HepG2 (cell line): ENCODE data around the gene CD207. TPM values are rescaled to one million over a fixed set of nuclear protein-coding genes. Genes with fewer than 3 reads are reported as not detected.
A peak's percentile ranks its signal among the peaks of the same experiment; 100 is the strongest.

Experiments used
- ASH2L ChIP-seq: fragments of 300-600, 200-600 bp; sonication (generic); IDR thresholded peaks from 2 replicates; pipeline ENCODE4 v1.7.0; 2017; ENCODE audit warnings: low read depth, mild to moderate bottlenecking, moderate library complexity, mixed read lengths, low read length; ENCODE audit not compliant: insufficient read length
- DMAP1 ChIP-seq: IDR thresholded peaks from 2 replicates; pipeline ENCODE4 v1.6.1; 2016
- FOXC1 ChIP-seq: sonication (generic); formaldehyde crosslinking; IDR thresholded peaks from 2 replicates; pipeline ENCODE4 v1.8.0; 2022; ENCODE audit warnings: mild to moderate bottlenecking, missing genetic modification reagents, borderline replicate concordance
- MED8 ChIP-seq: sonication (generic); formaldehyde crosslinking; IDR thresholded peaks from 2 replicates; pipeline ENCODE4 v1.8.1; 2023; ENCODE audit warnings: mild to moderate bottlenecking, missing genetic modification reagents; ENCODE audit not compliant: insufficient replicate concordance
- PATZ1 ChIP-seq: sonication (generic); formaldehyde crosslinking; IDR thresholded peaks from 2 replicates; pipeline ENCODE4 v1.4.0; 2020; ENCODE audit warnings: missing genetic modification reagents
- PCBP1 ChIP-seq: fragments of 200-400 bp; formaldehyde crosslinking; IDR thresholded peaks from 2 replicates; pipeline ENCODE4 v1.6.1; 2017; ENCODE audit warnings: mild to moderate bottlenecking, low read depth, low read length, borderline replicate concordance
- PLRG1 ChIP-seq: fragments of 450-650 bp; conservative IDR thresholded peaks from 2 replicates; pipeline ENCODE4 v1.6.1; 2016
- SMC3 ChIP-seq: IDR thresholded peaks from 2 replicates; pipeline ENCODE4 v1.6.1; 2011; ENCODE audit warnings: low read length, improper control_type of control experiment
- TCF12 ChIP-seq, 2 experiments: fragments of 450-650 bp in 1 of 2; sonication (generic) in 1 of 2; formaldehyde crosslinking in 1 of 2; IDR thresholded peaks; 2 replicates each; pipeline versions ENCODE4 v1.6.1 to v1.8.0; 2017 to 2022; ENCODE audit warnings: antibody characterized with exemption in 1 of 2, mild to moderate bottlenecking in 1 of 2, missing genetic modification reagents in 1 of 2, moderate library complexity in 1 of 2
- ZFP1 ChIP-seq: IDR thresholded peaks from 2 replicates; pipeline ENCODE4 v1.6.1; 2016
- ZNF160 ChIP-seq: sonication (generic); formaldehyde crosslinking; IDR thresholded peaks from 2 replicates; pipeline ENCODE4 v1.8.0; 2022; ENCODE audit warnings: mild to moderate bottlenecking, inconsistent platforms, missing genetic modification reagents
- ZNF24 ChIP-seq: fragments of 450-650 bp; IDR thresholded peaks from 2 replicates; pipeline ENCODE4 v1.6.1; 2017; ENCODE audit warnings: antibody characterized with exemption, mild to moderate bottlenecking
- ZNF451 ChIP-seq: sonication (generic); formaldehyde crosslinking; IDR thresholded peaks from 2 replicates; pipeline ENCODE4 v1.5.0; 2020; ENCODE audit warnings: mild to moderate bottlenecking, missing genetic modification reagents
- ZNF557 ChIP-seq: sonication (generic); formaldehyde crosslinking; IDR thresholded peaks from 2 replicates; pipeline ENCODE4 v1.4.0; 2020; ENCODE audit warnings: missing genetic modification reagents
- ZNF609 ChIP-seq: sonication (generic); formaldehyde crosslinking; IDR thresholded peaks from 2 replicates; pipeline ENCODE4 v1.4.0; 2020; ENCODE audit warnings: mild to moderate bottlenecking, missing genetic modification reagents, borderline replicate concordance
- ZNF770 ChIP-seq: sonication (generic); formaldehyde crosslinking; IDR thresholded peaks from 2 replicates; pipeline ENCODE4 v1.5.0; 2020; ENCODE audit warnings: mild to moderate bottlenecking, missing genetic modification reagents
- ZSCAN9 ChIP-seq: IDR thresholded peaks from 2 replicates; pipeline ENCODE4 v1.6.1; 2016; ENCODE audit warnings: borderline replicate concordance
- polyA plus RNA-seq, 8 experiments: library from polyadenylated mRNA; depleted of rRNA in 3 of 8; stranded (reverse) in 7 of 8; unstranded in 1 of 8; fragments of >200 nt; fragmentation: Illumina TruSeq in 4 of 8; extraction: Trizol in 4 of 8; gene quantifications; 2 replicates each; pipeline versions ENCODE4 v1.2.1 to v1.2.3, GENCODE V29; 2011 to 2016; ENCODE audit warnings: low read depth in 4 of 8, missing spikeins in 1 of 8, mixed read lengths in 1 of 8; ENCODE audit not compliant: insufficient read depth in 1 of 8
- total RNA-seq, 5 experiments: library from RNA; depleted of rRNA; stranded (reverse); fragments of >200 nt; fragmentation: Illumina TruSeq; extraction: Trizol; gene quantifications; 2 replicates each; pipeline ENCODE4 v1.2.3, GENCODE V29; 2016; ENCODE audit warnings: low read depth in 1 of 5
- TF ChIP-seq, protein P1 (sequence below): sonication (generic); formaldehyde crosslinking; IDR thresholded peaks from 2 replicates; pipeline ENCODE4 v1.4.0; 2020; ENCODE audit warnings: mild to moderate bottlenecking, missing genetic modification reagents

The CD207 gene
- total and polyA plus RNA-seq, 2 of the 13 experiments (the other 11 are each of a cell fraction or from before 2014, with no cell fraction given): 0.09 to 0.15 TPM

DNA sequence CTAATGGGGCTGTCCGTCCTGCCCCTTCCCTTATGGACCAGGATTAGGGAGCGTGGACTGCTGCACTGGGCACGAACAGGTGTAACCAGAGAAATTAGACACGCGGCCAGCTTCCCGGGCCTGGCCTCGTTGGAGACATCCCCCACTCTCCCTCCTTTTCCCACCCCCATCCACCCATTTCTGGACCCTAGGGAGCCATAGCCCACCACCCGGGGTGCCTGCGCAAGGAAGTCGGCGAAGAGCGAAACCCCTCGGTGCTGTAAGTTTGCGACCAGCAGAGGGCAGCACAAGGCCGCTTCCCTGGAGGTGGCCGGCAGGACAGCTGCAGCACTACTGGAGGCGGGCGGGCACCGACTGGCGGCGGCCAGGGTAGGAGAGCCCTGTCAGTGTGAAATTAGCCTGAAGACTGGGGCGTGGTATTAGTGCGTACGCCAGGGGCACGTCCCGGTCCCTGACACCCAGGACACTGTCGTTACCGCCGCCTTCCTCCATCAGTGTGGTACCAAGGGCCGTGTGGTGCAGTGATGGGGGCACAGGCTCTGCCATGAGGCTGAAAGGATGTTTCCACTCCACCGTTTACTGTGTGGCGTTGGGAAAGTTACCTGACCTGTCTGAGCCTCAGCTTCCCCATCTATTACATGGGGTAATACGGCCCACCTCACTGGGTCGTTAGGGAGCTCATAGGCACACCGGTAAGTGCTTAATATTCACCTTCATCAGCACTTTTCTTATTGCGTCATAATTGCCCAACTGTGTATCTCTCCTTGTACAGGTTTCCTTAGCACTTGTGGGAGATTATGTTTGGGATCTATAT lies 36.0 kb upstream of the CD207 start (continued):
- TF ChIP-seq ZNF609 (CRISPR knock-in tag): no peak
- TF ChIP-seq ZSCAN9 (CRISPR knock-in tag): no peak
- no peak for TF ChIP-seq ASH2L
- TF ChIP-seq ZNF770 (CRISPR knock-in tag): peak; percentile 49; the same call in 1 of the 2 replicates
- TF ChIP-seq PLRG1: no peak
- peak; percentile 39; the same call in 1 of the 2 replicates for TF ChIP-seq PATZ1 (CRISPR knock-in tag)
- TF ChIP-seq SMC3: peak; percentile 80; the same call in 1 of the 2 replicates
- TF ChIP-seq ZNF451: no peak
- TF ChIP-seq TCF12 (IDR thresholded peaks at IDR 0.05): no peak
- no peak for TF ChIP-seq TCF12 (CRISPR knock-in tag; IDR thresholded peaks at IDR 0.05)
- TF ChIP-seq ZNF557 (CRISPR knock-in tag): no peak
- no peak for TF ChIP-seq ZNF24
- peak; percentile 80; the same call in 1 of the 2 replicates for TF ChIP-seq FOXC1
- TF ChIP-seq ZFP1 (CRISPR knock-in tag): no peak
- peak; percentile 79; the same call in 1 of the 2 replicates for TF ChIP-seq PCBP1
- no peak for TF ChIP-seq ZNF160 (CRISPR knock-in tag)
- TF ChIP-seq DMAP1 (CRISPR knock-in tag): no peak
- no peak for TF ChIP-seq MED8 (CRISPR knock-in tag)
- TF ChIP-seq, protein P1, sequence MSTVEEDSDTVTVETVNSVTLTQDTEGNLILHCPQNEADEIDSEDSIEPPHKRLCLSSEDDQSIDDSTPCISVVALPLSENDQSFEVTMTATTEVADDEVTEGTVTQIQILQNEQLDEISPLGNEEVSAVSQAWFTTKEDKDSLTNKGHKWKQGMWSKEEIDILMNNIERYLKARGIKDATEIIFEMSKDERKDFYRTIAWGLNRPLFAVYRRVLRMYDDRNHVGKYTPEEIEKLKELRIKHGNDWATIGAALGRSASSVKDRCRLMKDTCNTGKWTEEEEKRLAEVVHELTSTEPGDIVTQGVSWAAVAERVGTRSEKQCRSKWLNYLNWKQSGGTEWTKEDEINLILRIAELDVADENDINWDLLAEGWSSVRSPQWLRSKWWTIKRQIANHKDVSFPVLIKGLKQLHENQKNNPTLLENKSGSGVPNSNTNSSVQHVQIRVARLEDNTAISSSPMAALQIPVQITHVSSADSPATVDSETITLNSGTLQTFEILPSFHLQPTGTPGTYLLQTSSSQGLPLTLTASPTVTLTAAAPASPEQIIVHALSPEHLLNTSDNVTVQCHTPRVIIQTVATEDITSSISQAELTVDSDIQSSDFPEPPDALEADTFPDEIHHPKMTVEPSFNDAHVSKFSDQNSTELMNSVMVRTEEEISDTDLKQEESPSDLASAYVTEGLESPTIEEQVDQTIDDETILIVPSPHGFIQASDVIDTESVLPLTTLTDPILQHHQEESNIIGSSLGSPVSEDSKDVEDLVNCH (CRISPR knock-in tag): no peak
